Loucy (cell line): Measurements from ENCODE around the gene LAMTOR1.

ENCODE experiments used
- H2AFZ ChIP-seq: fragments of 200-600 bp; sonication (generic); 2 replicates; pipeline ENCODE4 v1.6.0; 2016; ENCODE audit warnings: antibody characterized with exemption, mild to moderate bottlenecking, low read length, moderate library complexity
- H3F3A ChIP-seq: fragments of 200-600 bp; 2 replicates; pipeline ENCODE4 v1.6.0; 2016; ENCODE audit warnings: antibody characterized with exemption, low read depth, mild to moderate bottlenecking
- H3K27me3 ChIP-seq: fragments of 200-600 bp; sonication (generic); 2 replicates; pipeline ENCODE4 v1.6.1; 2014; ENCODE audit warnings: low read length, mild to moderate bottlenecking; ENCODE audit not compliant: insufficient read depth, poor library complexity, severe bottlenecking
- H3K36me3 ChIP-seq: fragments of 200-600 bp; sonication (generic); 2 replicates; pipeline ENCODE4 v1.6.1; 2016; ENCODE audit warnings: low read length; ENCODE audit not compliant: insufficient read depth
- H3K4me1 ChIP-seq: fragments of 200-600 bp; sonication (generic); 2 replicates; pipeline ENCODE4 v1.5.1; 2014; ENCODE audit warnings: low read length, mild to moderate bottlenecking; ENCODE audit not compliant: insufficient read depth, poor library complexity, severe bottlenecking
- H3K4me2 ChIP-seq: fragments of 200-600 bp; sonication (generic); 2 replicates; pipeline ENCODE4 v1.6.0; 2014; ENCODE audit warnings: antibody characterized with exemption, low read length, low read depth, mild to moderate bottlenecking; ENCODE audit not compliant: poor library complexity, severe bottlenecking
- H3K4me3 ChIP-seq: fragments of 200-600 bp; sonication (generic); 2 replicates; pipeline ENCODE4 v1.5.1; 2014; ENCODE audit warnings: low read length, mild to moderate bottlenecking, mixed read lengths; ENCODE audit not compliant: poor library complexity, severe bottlenecking
- H3K79me2 ChIP-seq: fragments of 200-600 bp; sonication (generic); 2 replicates; pipeline ENCODE4 v1.6.1; 2014; ENCODE audit warnings: low read length; ENCODE audit not compliant: insufficient read depth
- H3K9ac ChIP-seq: fragments of 200-600 bp; sonication (generic); 2 replicates; pipeline ENCODE4 v1.6.0; 2014; ENCODE audit warnings: mild to moderate bottlenecking, low read depth, low read length, moderate library complexity; ENCODE audit not compliant: poor library complexity, severe bottlenecking
- H3K9me2 ChIP-seq: fragments of 200-600 bp; sonication (generic); replicated peaks from 2 replicates; pipeline ENCODE4 v1.6.1; 2016; ENCODE audit warnings: low read depth, low read length, mixed read lengths
- H3K9me3 ChIP-seq: fragments of 200-600 bp; sonication (generic); 2 replicates; pipeline ENCODE4 v1.6.1; 2014; ENCODE audit warnings: mild to moderate bottlenecking, antibody characterized with exemption, low read length, low read depth; ENCODE audit not compliant: insufficient read depth
- H4K20me1 ChIP-seq: fragments of 200-600 bp; sonication (generic); 2 replicates; pipeline ENCODE4 v1.6.0; 2014; ENCODE audit warnings: antibody characterized with exemption, low read length, mild to moderate bottlenecking; ENCODE audit not compliant: insufficient read depth, poor library complexity, severe bottlenecking
- EZH2phosphoT487 ChIP-seq: fragments of 200-600 bp; IDR thresholded peaks from 2 replicates; pipeline ENCODE4 v1.6.1; 2018; ENCODE audit warnings: antibody characterized with exemption, mild to moderate bottlenecking, moderate library complexity, borderline replicate concordance
- TF ChIP-seq, protein P1 (sequence below): fragments of 200-600 bp; sonication (generic); conservative IDR thresholded peaks from 2 replicates; pipeline ENCODE4 v1.5.1; 2014; ENCODE audit warnings: mild to moderate bottlenecking, antibody characterized with exemption, low read length

The LAMTOR1 gene

DNA sequence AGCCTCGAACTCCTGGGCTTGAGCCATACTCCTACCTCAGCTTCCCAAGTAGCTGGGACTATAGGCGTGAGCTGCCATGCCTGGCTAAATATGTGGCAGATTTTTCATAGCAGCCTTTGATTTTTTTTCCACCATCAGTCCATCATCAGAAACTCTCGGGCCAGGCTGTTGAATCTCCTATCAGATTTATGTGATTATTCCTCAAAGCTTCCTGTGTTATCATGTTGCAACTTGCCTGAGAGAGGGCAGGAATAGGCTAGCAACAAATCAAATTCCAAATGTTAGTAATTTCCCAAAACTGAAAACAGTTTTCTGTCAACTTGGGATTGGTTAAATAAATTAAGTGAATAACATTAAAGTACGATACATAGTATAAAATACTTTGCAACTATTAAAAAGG, 19.0 kb downstream of the LAMTOR1 start:
- no peak overlapping the region for H3K9ac ChIP-seq
- H3K79me2 ChIP-seq: peaks cover 12% of the 10 kb centered on the region
- H3K9me3 ChIP-seq: no peaks in the 10 kb centered on the region
- no peak overlapping the region for H3K4me3 ChIP-seq
- H3K9me2 ChIP-seq: no peaks in the 10 kb centered on the region
- H3K4me2 ChIP-seq: no peak overlapping the region
- no peaks in the 10 kb centered on the region for H3K27me3 ChIP-seq
- TF ChIP-seq, protein P1, sequence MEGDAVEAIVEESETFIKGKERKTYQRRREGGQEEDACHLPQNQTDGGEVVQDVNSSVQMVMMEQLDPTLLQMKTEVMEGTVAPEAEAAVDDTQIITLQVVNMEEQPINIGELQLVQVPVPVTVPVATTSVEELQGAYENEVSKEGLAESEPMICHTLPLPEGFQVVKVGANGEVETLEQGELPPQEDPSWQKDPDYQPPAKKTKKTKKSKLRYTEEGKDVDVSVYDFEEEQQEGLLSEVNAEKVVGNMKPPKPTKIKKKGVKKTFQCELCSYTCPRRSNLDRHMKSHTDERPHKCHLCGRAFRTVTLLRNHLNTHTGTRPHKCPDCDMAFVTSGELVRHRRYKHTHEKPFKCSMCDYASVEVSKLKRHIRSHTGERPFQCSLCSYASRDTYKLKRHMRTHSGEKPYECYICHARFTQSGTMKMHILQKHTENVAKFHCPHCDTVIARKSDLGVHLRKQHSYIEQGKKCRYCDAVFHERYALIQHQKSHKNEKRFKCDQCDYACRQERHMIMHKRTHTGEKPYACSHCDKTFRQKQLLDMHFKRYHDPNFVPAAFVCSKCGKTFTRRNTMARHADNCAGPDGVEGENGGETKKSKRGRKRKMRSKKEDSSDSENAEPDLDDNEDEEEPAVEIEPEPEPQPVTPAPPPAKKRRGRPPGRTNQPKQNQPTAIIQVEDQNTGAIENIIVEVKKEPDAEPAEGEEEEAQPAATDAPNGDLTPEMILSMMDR: no peak
- no peaks in the 10 kb centered on the region for H3F3A ChIP-seq
- no peak overlapping the region for H2AFZ ChIP-seq
- peaks cover 9% of the 10 kb centered on the region for H4K20me1 ChIP-seq
- H3K36me3 ChIP-seq: no peaks in the 10 kb centered on the region
- peaks cover 15% of the 10 kb centered on the region for H3K4me1 ChIP-seq

DNA sequence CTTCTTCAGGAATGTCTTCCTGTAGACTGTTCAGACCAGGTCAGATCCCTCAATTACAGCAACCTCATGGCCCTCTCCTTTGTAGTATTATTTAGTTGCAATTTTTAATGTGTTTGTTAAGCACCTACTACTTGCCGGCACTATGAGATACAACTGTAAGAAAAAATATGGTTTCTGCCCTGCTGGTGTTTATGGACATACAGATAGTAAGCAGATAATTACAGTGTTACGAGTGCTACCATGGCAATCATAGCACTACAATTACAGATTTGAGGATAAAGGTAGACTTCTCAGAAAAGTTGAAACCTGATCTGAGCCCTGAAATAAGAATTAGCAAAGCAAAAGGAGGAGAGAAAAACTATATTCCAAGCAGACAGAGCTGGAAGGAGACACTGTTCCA, 19.7 kb downstream of the LAMTOR1 start:
- Histone ChIP-seq H4K20me1 (peaks cover 16% of the 10 kb centered on the region), H3K9ac (no peak overlapping the region), H3K9me2 (no peaks in the 10 kb centered on the region), H3K36me3 (no peaks in the 10 kb centered on the region), H3K4me3 (no peak overlapping the region), H3K4me1 (peaks cover 22% of the 10 kb centered on the region), H2AFZ (no peak overlapping the region), H3K27me3 (no peaks in the 10 kb centered on the region), H3K9me3 (no peaks in the 10 kb centered on the region), H3K4me2 (no peak overlapping the region), H3K79me2 (peaks cover 19% of the 10 kb centered on the region), H3F3A (no peaks in the 10 kb centered on the region)
- TF ChIP-seq EZH2phosphoT487: no peak
- TF ChIP-seq, protein P1: no peak

DNA sequence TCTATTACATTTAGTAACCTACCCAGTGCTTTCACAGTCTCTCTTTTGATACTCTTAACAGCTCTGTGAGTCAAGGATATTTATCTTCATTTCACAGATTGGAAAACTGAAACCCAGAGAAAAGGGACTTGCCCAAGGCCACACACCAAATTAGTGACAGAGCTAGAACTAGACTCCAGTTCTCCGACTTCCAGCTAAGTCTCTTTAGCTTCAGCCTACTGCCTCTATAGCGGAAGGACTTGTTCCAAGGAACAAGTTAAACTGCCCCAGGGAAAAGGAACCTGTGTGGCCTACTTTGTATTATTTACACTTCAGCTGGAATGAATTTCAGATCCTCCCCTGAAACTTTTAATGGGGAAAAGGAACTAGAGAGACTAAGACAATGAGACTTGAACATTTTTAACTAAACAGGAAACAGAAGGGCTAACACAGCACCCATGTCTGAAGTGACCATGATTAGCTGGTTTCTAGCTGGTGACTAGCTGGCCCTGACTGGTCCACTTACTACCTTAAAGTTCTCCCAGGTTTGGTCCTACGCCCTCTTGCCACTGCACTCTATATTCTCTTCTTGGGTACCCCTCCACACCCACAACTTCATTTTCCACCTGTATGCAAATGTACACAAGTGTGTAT, 21.2 kb downstream of the LAMTOR1 start:
- no peak overlapping the region for H2AFZ ChIP-seq
- H3F3A ChIP-seq: no peaks in the 10 kb centered on the region

More for the DNA sequence above, 21.2 kb downstream of the LAMTOR1 start:
- H3K9me3 ChIP-seq: no peaks in the 10 kb centered on the region
- TF ChIP-seq, protein P1: no peak
- no peak for TF ChIP-seq EZH2phosphoT487
- H3K9ac ChIP-seq: no peak overlapping the region
- peaks cover 36% of the 10 kb centered on the region for H3K4me1 ChIP-seq
- H3K4me2 ChIP-seq: peak overlapping the region; percentile 78
- H4K20me1 ChIP-seq: peaks cover 28% of the 10 kb centered on the region
- H3K27me3 ChIP-seq: no peaks in the 10 kb centered on the region
- peaks cover 34% of the 10 kb centered on the region for H3K79me2 ChIP-seq
- no peaks in the 10 kb centered on the region for H3K9me2 ChIP-seq
- no peak overlapping the region for H3K4me3 ChIP-seq
- no peaks in the 10 kb centered on the region for H3K36me3 ChIP-seq
